ENCODE data around the gene LPCAT1. TPM values are rescaled to one million over a fixed set of nuclear protein-coding genes. Genes with fewer than 3 reads are reported as not detected.

Gene LPCAT1
- total RNA-seq, 2 donors from 2014 or later, result 13.2 to 18.1 TPM

- H3K9me3 ChIP-seq, result no peaks in the 10 kb centered on the region
- DNase-seq (ENCODE audit: low spot score), result no peak
- no peaks in the 10 kb centered on the region for H3K27me3 ChIP-seq
- H3K36me3 ChIP-seq, result peaks cover 13% of the 10 kb centered on the region
- H3K4me1 ChIP-seq, result no peaks in the 10 kb centered on the region
- H3K27ac ChIP-seq, result no peak overlapping the region
- TF ChIP-seq CTCF (IDR thresholded peaks at IDR 0.05), result no peak
- H3K4me3 ChIP-seq, result no peak overlapping the region
These were observed 14.2 kb downstream of the LPCAT1 start for GRCh38 chr5:1509346-1510085.

GRCh38 chr5:1508659-1509290 lies 15.0 kb downstream of the LPCAT1 start:
- peaks cover 13% of the 10 kb centered on the region for H3K36me3 ChIP-seq
- no peaks in the 10 kb centered on the region for H3K27me3 ChIP-seq
- no peak for TF ChIP-seq CTCF (IDR thresholded peaks at IDR 0.05)
- DNase-seq (ENCODE audit: low spot score), result no peak
- no peaks in the 10 kb centered on the region for H3K9me3 ChIP-seq
- no peak overlapping the region for H3K4me3 ChIP-seq
- no peak overlapping the region for H3K27ac ChIP-seq
- H3K4me1 ChIP-seq, result peaks cover 0 to 7% of the 10 kb centered on the region in 2 donors

- no peaks in the 10 kb centered on the region for H3K9me3 ChIP-seq
- DNase-seq (ENCODE audit: low spot score), result no peak
- no peak overlapping the region for H3K27ac ChIP-seq
- no peaks in the 10 kb centered on the region for H3K27me3 ChIP-seq
- H3K4me3 ChIP-seq, result no peak overlapping the region
- H3K4me1 ChIP-seq, result peaks cover 0 to 14% of the 10 kb centered on the region in 2 donors
- H3K36me3 ChIP-seq, result peaks cover 12% of the 10 kb centered on the region
- TF ChIP-seq CTCF (IDR thresholded peaks at IDR 0.05), result no peak
These were observed 15.7 kb downstream of the LPCAT1 start for GRCh38 chr5:1507961-1508658.

- Histone ChIP-seq H3K4me1 (peaks cover 0 to 18% of the 10 kb centered on the region in 2 donors), H3K27me3 (no peaks in the 10 kb centered on the region), H3K9me3 (no peaks in the 10 kb centered on the region), H3K36me3 (peaks cover 6% of the 10 kb centered on the region), H3K4me3 (no peak overlapping the region), H3K27ac (no peak overlapping the region)
- DNase-seq (ENCODE audit: low spot score), result no peak
- TF ChIP-seq CTCF (IDR thresholded peaks at IDR 0.05), result no peak
These were observed 16.3 kb downstream of the LPCAT1 start for GRCh38 chr5:1507457-1507856.

GRCh38 chr5:1507014-1507375 lies 16.8 kb downstream of the LPCAT1 start:
- H3K9me3 ChIP-seq, result no peaks in the 10 kb centered on the region
- peaks cover 6% of the 10 kb centered on the region for H3K36me3 ChIP-seq
- peaks cover 0 to 23% of the 10 kb centered on the region in 2 donors for H3K4me1 ChIP-seq
- H3K27me3 ChIP-seq, result no peaks in the 10 kb centered on the region
- no peak overlapping the region for H3K4me3 ChIP-seq
- DNase-seq (ENCODE audit: low spot score), result no peak
- no peak for TF ChIP-seq CTCF (IDR thresholded peaks at IDR 0.05)
- no peak overlapping the region for H3K27ac ChIP-seq
